GM18526 (cell line): ENCODE measurements around the gene UNC13C.

ENCODE experiments used
- POLR2A ChIP-seq: IDR thresholded peaks from 3 replicates; pipeline ENCODE4 v1.6.1; 2011; ENCODE audit not compliant: insufficient read length; ENCODE audit errors: extremely low read depth

The UNC13C gene

GRCh38 chr15:54083991-54084390, 105.8 kb downstream of the UNC13C start:
- no peak for TF ChIP-seq POLR2A

GRCh38 chr15:54088837-54089236, 110.6 kb downstream of the UNC13C start:
- no peak for TF ChIP-seq POLR2A

GRCh38 chr15:54089776-54090175, 111.5 kb downstream of the UNC13C start:
- no peak for TF ChIP-seq POLR2A

- no peak for TF ChIP-seq POLR2A
Measured at GRCh38 chr15:54091651-54092050, 113.4 kb downstream of the UNC13C start.

GRCh38 chr15:54094661-54095060, 116.4 kb downstream of the UNC13C start:
- TF ChIP-seq POLR2A, result no peak

- no peak for TF ChIP-seq POLR2A
Measured at GRCh38 chr15:54097019-54097418, 118.8 kb downstream of the UNC13C start.

GRCh38 chr15:54099010-54099409, 120.8 kb downstream of the UNC13C start:
- no peak for TF ChIP-seq POLR2A

- TF ChIP-seq POLR2A, result no peak
Measured at GRCh38 chr15:54101664-54102270, 123.5 kb downstream of the UNC13C start.

- TF ChIP-seq POLR2A, result no peak
Measured at GRCh38 chr15:54102704-54103103, 124.5 kb downstream of the UNC13C start.

- no peak for TF ChIP-seq POLR2A
Measured at GRCh38 chr15:54109014-54109413, 130.8 kb downstream of the UNC13C start.

GRCh38 chr15:54119051-54119450, 140.8 kb downstream of the UNC13C start:
- no peak for TF ChIP-seq POLR2A

GRCh38 chr15:54120949-54121463, 142.8 kb downstream of the UNC13C start:
- TF ChIP-seq POLR2A, result no peak

GRCh38 chr15:54127574-54127973, 149.3 kb downstream of the UNC13C start:
- no peak for TF ChIP-seq POLR2A

- no peak for TF ChIP-seq POLR2A
Measured at GRCh38 chr15:54131410-54131809, 153.2 kb downstream of the UNC13C start.

GRCh38 chr15:54149115-54149531, 170.9 kb downstream of the UNC13C start:
- no peak for TF ChIP-seq POLR2A

GRCh38 chr15:54150255-54150654, 172.0 kb downstream of the UNC13C start:
- no peak for TF ChIP-seq POLR2A

GRCh38 chr15:54159012-54159411, 180.8 kb downstream of the UNC13C start:
- no peak for TF ChIP-seq POLR2A

- no peak for TF ChIP-seq POLR2A
Measured at GRCh38 chr15:54187325-54187724, 209.1 kb downstream of the UNC13C start.

GRCh38 chr15:54197995-54198394, 219.8 kb downstream of the UNC13C start:
- no peak for TF ChIP-seq POLR2A
